Measurements from ENCODE around the gene SUPT6H. TPM values are rescaled to one million over a fixed set of nuclear protein-coding genes. Genes with fewer than 3 reads are reported as not detected.

SUPT6H gene
- total RNA-seq, 1 experiment from 2014 or later, result 61.3 TPM

DNA sequence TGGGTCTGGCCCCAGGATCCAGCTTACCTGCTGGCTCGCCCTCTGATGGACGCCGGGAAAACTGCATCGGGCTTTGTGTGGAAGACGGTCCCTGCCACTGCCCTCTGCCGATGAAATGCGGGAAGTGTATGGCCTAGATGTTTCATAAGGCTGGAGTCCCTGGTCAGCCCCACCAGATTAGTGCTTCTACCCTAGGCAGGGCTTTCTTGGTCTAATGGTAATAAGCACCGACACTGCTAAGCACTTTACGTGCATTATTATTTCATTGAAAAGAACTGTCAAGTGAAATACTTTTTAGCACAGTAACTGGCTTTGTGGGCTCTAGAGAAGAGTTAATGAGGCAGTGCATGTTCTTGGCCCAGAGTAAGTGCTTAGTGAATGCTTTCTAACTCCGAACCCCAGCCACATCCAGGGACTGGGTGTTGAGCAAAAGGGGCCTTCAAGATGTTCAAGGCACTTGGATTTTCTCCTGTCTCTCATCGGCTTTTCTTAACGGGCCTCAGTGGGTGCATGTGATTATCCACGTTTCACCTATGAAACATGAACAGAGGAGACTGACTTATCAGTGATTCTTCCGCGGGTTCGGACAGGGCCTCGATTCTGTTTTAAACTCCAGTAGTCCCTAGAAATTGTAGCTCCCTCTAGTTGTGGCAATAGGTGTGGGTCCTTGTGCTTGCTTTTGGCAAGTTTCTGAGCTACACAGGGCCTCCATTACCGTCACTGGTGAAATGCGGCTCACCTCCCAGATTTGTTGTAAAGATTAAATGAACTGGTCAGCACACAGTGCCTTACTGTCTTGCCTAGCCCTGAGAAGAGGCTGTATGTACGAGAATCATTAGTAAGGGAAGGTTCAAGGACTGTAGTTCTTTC lies 88.4 kb downstream of the SUPT6H start:
- Mint-ChIP-seq H3K9me3 (no peaks in the 10 kb centered on the region), H3K4me3 (no peak overlapping the region), H3K36me3 (peaks cover 53% of the 10 kb centered on the region), H3K27me3 (ENCODE audit: low read depth) (no peaks in the 10 kb centered on the region), H3K27ac (peak overlapping the region; percentile 54), H3K4me1 (peaks cover 47% of the 10 kb centered on the region)
- ChIA-PET CTCF (interaction anchor here (0.5 to 13.9 kb wide), 42 partner anchors 8 to 1418 kb away, joined by 3 to 541 read pairs (median 4); partner anchors contain the start of genes DHRS13, FAM222B, NEK8 and PIGS), POLR2A (interaction anchor here (0.6 to 13.5 kb wide), 3 partner anchors 11 to 105 kb away, joined by 3 to 310 read pairs (median 4); partner anchors contain the start of genes BLTP2, NEK8 and TLCD1)
- DNase-seq (ENCODE audit: low spot score) (peak; percentile 96), ATAC-seq (peak; percentile 57)
- no peak for TF ChIP-seq JUN (CRISPR knock-in tag; IDR thresholded peaks at IDR 0.05)
- TF ChIP-seq, protein P1, sequence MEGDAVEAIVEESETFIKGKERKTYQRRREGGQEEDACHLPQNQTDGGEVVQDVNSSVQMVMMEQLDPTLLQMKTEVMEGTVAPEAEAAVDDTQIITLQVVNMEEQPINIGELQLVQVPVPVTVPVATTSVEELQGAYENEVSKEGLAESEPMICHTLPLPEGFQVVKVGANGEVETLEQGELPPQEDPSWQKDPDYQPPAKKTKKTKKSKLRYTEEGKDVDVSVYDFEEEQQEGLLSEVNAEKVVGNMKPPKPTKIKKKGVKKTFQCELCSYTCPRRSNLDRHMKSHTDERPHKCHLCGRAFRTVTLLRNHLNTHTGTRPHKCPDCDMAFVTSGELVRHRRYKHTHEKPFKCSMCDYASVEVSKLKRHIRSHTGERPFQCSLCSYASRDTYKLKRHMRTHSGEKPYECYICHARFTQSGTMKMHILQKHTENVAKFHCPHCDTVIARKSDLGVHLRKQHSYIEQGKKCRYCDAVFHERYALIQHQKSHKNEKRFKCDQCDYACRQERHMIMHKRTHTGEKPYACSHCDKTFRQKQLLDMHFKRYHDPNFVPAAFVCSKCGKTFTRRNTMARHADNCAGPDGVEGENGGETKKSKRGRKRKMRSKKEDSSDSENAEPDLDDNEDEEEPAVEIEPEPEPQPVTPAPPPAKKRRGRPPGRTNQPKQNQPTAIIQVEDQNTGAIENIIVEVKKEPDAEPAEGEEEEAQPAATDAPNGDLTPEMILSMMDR (IDR thresholded peaks at IDR 0.05), result peak; percentile 88

DNA sequence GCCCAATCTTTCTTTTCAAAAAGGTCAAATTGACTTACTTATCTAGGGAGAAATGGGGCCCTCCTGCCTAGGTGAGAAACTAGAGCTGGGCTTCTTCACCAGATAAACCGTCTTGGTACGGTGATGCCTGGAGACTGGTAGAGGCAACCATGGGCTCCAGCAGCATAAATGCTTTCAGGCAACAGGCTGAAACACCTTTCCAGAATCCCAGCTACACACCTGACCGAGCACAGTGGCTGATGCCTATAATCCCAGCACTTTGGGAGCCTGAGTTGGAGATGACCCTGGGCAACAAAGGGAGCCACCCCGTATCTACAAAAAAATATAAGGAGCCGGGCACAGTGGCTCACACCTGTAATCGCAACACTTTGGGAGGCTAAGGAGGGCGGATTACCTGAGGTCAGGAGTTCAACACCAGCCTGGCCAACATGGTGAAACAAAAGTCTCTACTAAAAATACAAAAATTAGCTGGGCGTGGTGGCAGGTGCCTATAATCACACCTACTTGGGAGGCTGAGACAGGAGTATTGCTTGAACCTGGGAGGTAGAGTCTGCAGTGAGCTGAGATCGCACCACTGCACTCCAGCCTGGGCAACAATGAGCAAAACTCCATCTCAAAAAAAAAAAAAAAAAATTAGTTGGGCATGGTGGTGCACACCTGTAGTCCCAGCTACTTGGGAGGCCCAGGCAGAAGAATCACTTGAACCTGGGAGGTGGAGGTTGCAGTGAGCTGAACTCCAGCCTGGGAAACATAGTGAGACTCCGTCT lies 89.8 kb downstream of the SUPT6H start:
- H3K27ac Mint-ChIP-seq, result no peak overlapping the region
- no peaks in the 10 kb centered on the region for H3K27me3 Mint-ChIP-seq (ENCODE audit: low read depth)
- no peaks in the 10 kb centered on the region for H3K9me3 Mint-ChIP-seq
- H3K4me3 Mint-ChIP-seq, result no peak overlapping the region
- H3K4me1 Mint-ChIP-seq, result peaks cover 50% of the 10 kb centered on the region
- DNase-seq (ENCODE audit: low spot score) (no peak), ATAC-seq (no peak)
- TF ChIP-seq NFE2L1 (CRISPR knock-in tag; IDR thresholded peaks at IDR 0.05), result no peak
- TF ChIP-seq ZNF671 (CRISPR knock-in tag; IDR thresholded peaks at IDR 0.05), result 0 out of 2 replicates have a peak, but pooled peaks have one; percentile 43
- TF ChIP-seq, protein P2, sequence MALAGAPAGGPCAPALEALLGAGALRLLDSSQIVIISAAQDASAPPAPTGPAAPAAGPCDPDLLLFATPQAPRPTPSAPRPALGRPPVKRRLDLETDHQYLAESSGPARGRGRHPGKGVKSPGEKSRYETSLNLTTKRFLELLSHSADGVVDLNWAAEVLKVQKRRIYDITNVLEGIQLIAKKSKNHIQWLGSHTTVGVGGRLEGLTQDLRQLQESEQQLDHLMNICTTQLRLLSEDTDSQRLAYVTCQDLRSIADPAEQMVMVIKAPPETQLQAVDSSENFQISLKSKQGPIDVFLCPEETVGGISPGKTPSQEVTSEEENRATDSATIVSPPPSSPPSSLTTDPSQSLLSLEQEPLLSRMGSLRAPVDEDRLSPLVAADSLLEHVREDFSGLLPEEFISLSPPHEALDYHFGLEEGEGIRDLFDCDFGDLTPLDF (CRISPR knock-in tag; IDR thresholded peaks at IDR 0.05), result no peak
- no peak for TF ChIP-seq IRF2 (CRISPR knock-in tag; IDR thresholded peaks at IDR 0.05; ENCODE audit: borderline replicate concordance, low read depth)
- TF ChIP-seq ZNF232 (CRISPR knock-in tag; IDR thresholded peaks at IDR 0.05), result no peak
- TF ChIP-seq, protein P3, sequence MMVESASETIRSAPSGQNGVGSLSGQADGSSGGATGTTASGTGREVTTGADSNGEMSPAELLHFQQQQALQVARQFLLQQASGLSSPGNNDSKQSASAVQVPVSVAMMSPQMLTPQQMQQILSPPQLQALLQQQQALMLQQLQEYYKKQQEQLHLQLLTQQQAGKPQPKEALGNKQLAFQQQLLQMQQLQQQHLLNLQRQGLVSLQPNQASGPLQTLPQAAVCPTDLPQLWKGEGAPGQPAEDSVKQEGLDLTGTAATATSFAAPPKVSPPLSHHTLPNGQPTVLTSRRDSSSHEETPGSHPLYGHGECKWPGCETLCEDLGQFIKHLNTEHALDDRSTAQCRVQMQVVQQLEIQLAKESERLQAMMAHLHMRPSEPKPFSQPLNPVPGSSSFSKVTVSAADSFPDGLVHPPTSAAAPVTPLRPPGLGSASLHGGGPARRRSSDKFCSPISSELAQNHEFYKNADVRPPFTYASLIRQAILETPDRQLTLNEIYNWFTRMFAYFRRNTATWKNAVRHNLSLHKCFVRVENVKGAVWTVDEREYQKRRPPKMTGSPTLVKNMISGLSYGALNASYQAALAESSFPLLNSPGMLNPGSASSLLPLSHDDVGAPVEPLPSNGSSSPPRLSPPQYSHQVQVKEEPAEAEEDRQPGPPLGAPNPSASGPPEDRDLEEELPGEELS (CRISPR knock-in tag; IDR thresholded peaks at IDR 0.05), result no peak
- H3K36me3 Mint-ChIP-seq, result peaks cover 51% of the 10 kb centered on the region
- CTCF ChIA-PET, result interaction anchor here (0.9 to 13.9 kb wide), 12 partner anchors 9 to 372 kb away, joined by 3 to 541 read pairs (median 4); partner anchors contain the start of genes NEK8, PHF12, TLCD1 and TRAF4
- POLR2A ChIA-PET, result interaction anchor here (0.6 to 13.5 kb wide), 5 partner anchors 9 to 76 kb away, joined by 3 to 310 read pairs (median 4); partner anchors contain the start of genes NEK8 and TLCD1

Other genes starting within 250 kb of the SUPT6H start
- not detected in 3 replicates for gene SLC13A2, start 188.6 kb upstream of the SUPT6H start, total RNA-seq (2021)
- not detected in 3 replicates for gene FOXN1, start 155.9 kb upstream of the SUPT6H start, total RNA-seq (2021)
- gene UNC119, start 109.6 kb upstream of the SUPT6H start, total RNA-seq (2021), result 53.3 to 59.6 TPM (median 54.6 TPM) in 3 replicates
- gene PIGS, start 90.7 kb upstream of the SUPT6H start, total RNA-seq (2021), result 50.6 to 55.0 TPM (median 54.6 TPM) in 3 replicates
- gene ALDOC, start 85.3 kb upstream of the SUPT6H start, total RNA-seq (2021), result 73.5 to 95.7 TPM (median 94.2 TPM) in 3 replicates
- 120 to 146 TPM (median 125 TPM) in 3 replicates for gene SPAG5, start 63.2 kb upstream of the SUPT6H start, total RNA-seq (2021)
- 23.7 to 28.0 TPM (median 25.6 TPM) in 3 replicates for gene RSKR, start 48.0 kb upstream of the SUPT6H start, total RNA-seq (2021)
- gene BLTP2, start 17.0 kb upstream of the SUPT6H start, total RNA-seq (2021), result 111 to 139 TPM (median 116 TPM) in 3 replicates
- 44.4 to 49.4 TPM (median 45.9 TPM) in 3 replicates for gene SDF2, start 299 bp upstream of the SUPT6H start, total RNA-seq (2021)
- gene PROCA1, start 49.7 kb downstream of the SUPT6H start, total RNA-seq (2021), result 28.4 to 33.9 TPM (median 31.7 TPM) in 3 replicates
- gene RAB34, start 55.7 kb downstream of the SUPT6H start, total RNA-seq (2021), result 153 to 181 TPM (median 162 TPM) in 3 replicates
- gene RPL23A, start 57.8 kb downstream of the SUPT6H start, total RNA-seq (2021), result 1,832 to 2,055 TPM (median 2,048 TPM) in 3 replicates
- 36.0 to 41.2 TPM (median 36.5 TPM) in 3 replicates for gene TLCD1, start 64.0 kb downstream of the SUPT6H start, total RNA-seq (2021)
- gene NEK8, start 66.6 kb downstream of the SUPT6H start, total RNA-seq (2021), result 17.9 to 25.0 TPM (median 18.6 TPM) in 3 replicates
- 192 to 268 TPM (median 192 TPM) in 3 replicates for gene TRAF4, start 81.8 kb downstream of the SUPT6H start, total RNA-seq (2021)
- gene FAM222B, start 180.6 kb downstream of the SUPT6H start, total RNA-seq (2021), result 86.6 to 94.6 TPM (median 91.5 TPM) in 3 replicates
- gene ERAL1, start 192.8 kb downstream of the SUPT6H start, total RNA-seq (2021), result 70.1 to 77.0 TPM (median 72.0 TPM) in 3 replicates
- 139 to 153 TPM (median 144 TPM) in 3 replicates for gene FLOT2, start 235.5 kb downstream of the SUPT6H start, total RNA-seq (2021)
- gene DHRS13, start 240.9 kb downstream of the SUPT6H start, total RNA-seq (2021), result 26.5 to 29.5 TPM (median 28.5 TPM) in 3 replicates